Measurements from ENCODE around the gene A2M. TPM values are rescaled to one million over a fixed set of nuclear protein-coding genes. Genes with fewer than 3 reads are reported as not detected.

Gene A2M
- total and polyA plus RNA-seq, 2 donors (not counting 1 experiment from before 2014, with no cell fraction given): 0.04 TPM; not detected in 1

GRCh38 chr12:9033265-9033887 lies 82.3 kb downstream of the A2M start:
- Mint-ChIP-seq H3K4me3 (no peak overlapping the region), H3K27ac (no peak overlapping the region), H3K27me3 (no peaks in the 10 kb centered on the region), H3K4me1 (no peaks in the 10 kb centered on the region), H3K9me3 (ENCODE audit: insufficient read depth) (no peaks in the 10 kb centered on the region)
- TF ChIP-seq EZH2 (IDR thresholded peaks at IDR 0.05; ENCODE audit: borderline replicate concordance, insufficient read depth, low read depth, low read length, poor library complexity, severe bottlenecking) (no peak), CTCF (IDR thresholded peaks at IDR 0.05) (no peak)
- H3K9ac ChIP-seq (ENCODE audit: low read length): no peak overlapping the region
- DNase-seq (no peak), ATAC-seq (ENCODE audit: low read depth) (no peak)
- ChIA-PET CTCF (interaction anchor here (0.9 to 2.5 kb wide), 4 partner anchors 12 to 489 kb away, joined by 3 to 8 read pairs (median 6); no protein-coding TSS in a partner anchor), POLR2A (no interaction called here)
- no peaks in the 10 kb centered on the region for H4K20me1 ChIP-seq (ENCODE audit: control insufficient read depth, insufficient read depth, low read length, poor library complexity, severe bottlenecking)
- no peak overlapping the region for H3K4me3 ChIP-seq (ENCODE audit: control extremely low read depth in 1 of 5, extremely low read depth in 1 of 5, insufficient read depth in 1 of 5, low read depth in 2 of 5, low read length in 4 of 5)
- no peaks in the 10 kb centered on the region for H3K79me2 ChIP-seq (ENCODE audit: control insufficient read depth, insufficient read depth, low read length)
- H3K4me2 ChIP-seq (replicated peaks; ENCODE audit: low read depth, low read length, poor library complexity, severe bottlenecking): no peak overlapping the region
- H3K36me3 ChIP-seq (replicated peaks in 1 of 2; ENCODE audit: control extremely low read depth in 1 of 2, control insufficient read depth in 1 of 2, extremely low read depth in 1 of 2, insufficient read depth in 2 of 2, low read length in 1 of 2): no peaks in the 10 kb centered on the region
- 100% methylated on average over 2 of the region's 2 CpGs for WGBS (ENCODE audit: insufficient coverage)
- no peaks in the 10 kb centered on the region for H3K4me1 ChIP-seq (ENCODE audit: control insufficient read depth in 2 of 2, insufficient read depth in 2 of 2, low read length in 2 of 2)
- no peak overlapping the region for H2AFZ ChIP-seq (ENCODE audit: insufficient read depth, low read depth, low read length, poor library complexity, severe bottlenecking)
- peaks cover 0 to 3% (median 0%) of the 10 kb centered on the region in 3 donors for H3K9me3 ChIP-seq (ENCODE audit: control extremely low read depth in 1 of 3, control insufficient read depth in 2 of 3, insufficient read depth in 1 of 3, low read length in 2 of 3)
- intact Hi-C loops (cut with micrococcal nuclease): loop anchor here (10.0 kb wide), 1 partner anchor 119 kb away; the partner anchor contains the start of gene PHC1
- no peak overlapping the region for H3K27ac ChIP-seq (ENCODE audit: low read length in 2 of 2)
- no peaks in the 10 kb centered on the region for H3K27me3 ChIP-seq (replicated peaks in 1 of 4; ENCODE audit: control extremely low read depth in 1 of 4, control insufficient read depth in 3 of 4, insufficient read depth in 4 of 4, low read length in 3 of 4)

- no peaks in the 10 kb centered on the region for H3K27me3 ChIP-seq (replicated peaks in 1 of 4; ENCODE audit: control extremely low read depth in 1 of 4, control insufficient read depth in 3 of 4, insufficient read depth in 4 of 4, low read length in 3 of 4)
- no peaks in the 10 kb centered on the region for H3K36me3 ChIP-seq (replicated peaks in 1 of 2; ENCODE audit: control extremely low read depth in 1 of 2, control insufficient read depth in 1 of 2, extremely low read depth in 1 of 2, insufficient read depth in 2 of 2, low read length in 1 of 2)
- no peak overlapping the region for H2AFZ ChIP-seq (ENCODE audit: insufficient read depth, low read depth, low read length, poor library complexity, severe bottlenecking)
- ChIA-PET POLR2A (no interaction called here), CTCF (interaction anchor here (1.0 to 2.1 kb wide), 3 partner anchors 9 to 488 kb away, joined by 3 to 7 read pairs (median 6); no protein-coding TSS in a partner anchor)
- H3K4me1 ChIP-seq (ENCODE audit: control insufficient read depth in 2 of 2, insufficient read depth in 2 of 2, low read length in 2 of 2): no peaks in the 10 kb centered on the region
- H3K27ac Mint-ChIP-seq: no peak overlapping the region
- H3K4me3 Mint-ChIP-seq: no peak overlapping the region
- no peak for ATAC-seq (ENCODE audit: low read depth)
- no peak overlapping the region for H3K4me2 ChIP-seq (replicated peaks; ENCODE audit: low read depth, low read length, poor library complexity, severe bottlenecking)
- H3K79me2 ChIP-seq (ENCODE audit: control insufficient read depth, insufficient read depth, low read length): no peaks in the 10 kb centered on the region
- intact Hi-C loops (cut with micrococcal nuclease): loop anchor here (10.0 kb wide), 1 partner anchor 118 kb away; the partner anchor contains the start of gene PHC1
- no peak overlapping the region for H3K9ac ChIP-seq (ENCODE audit: low read length)
- H3K9me3 Mint-ChIP-seq (ENCODE audit: insufficient read depth): no peaks in the 10 kb centered on the region
- no peaks in the 10 kb centered on the region for H3K27me3 Mint-ChIP-seq
- DNase-seq: no peak
- H3K27ac ChIP-seq (ENCODE audit: low read length in 2 of 2): no peak overlapping the region
- H3K9me3 ChIP-seq (ENCODE audit: control extremely low read depth in 1 of 3, control insufficient read depth in 2 of 3, insufficient read depth in 1 of 3, low read length in 2 of 3): peaks cover 0 to 3% (median 0%) of the 10 kb centered on the region in 3 donors
- TF ChIP-seq CTCF (IDR thresholded peaks at IDR 0.05): no peak
- no peak for TF ChIP-seq EZH2 (IDR thresholded peaks at IDR 0.05; ENCODE audit: borderline replicate concordance, insufficient read depth, low read depth, low read length, poor library complexity, severe bottlenecking)
- 19% methylated on average over 2 of the region's 5 CpGs for WGBS (ENCODE audit: insufficient coverage)
- H3K4me3 ChIP-seq (ENCODE audit: control extremely low read depth in 1 of 5, extremely low read depth in 1 of 5, insufficient read depth in 1 of 5, low read depth in 2 of 5, low read length in 4 of 5): no peak overlapping the region
- no peaks in the 10 kb centered on the region for H3K4me1 Mint-ChIP-seq
- H4K20me1 ChIP-seq (ENCODE audit: control insufficient read depth, insufficient read depth, low read length, poor library complexity, severe bottlenecking): no peaks in the 10 kb centered on the region
These were observed 83.3 kb downstream of the A2M start for GRCh38 chr12:9032202-9032964.
